ENCODE measurements around the gene ARHGEF28.

Gene ARHGEF28

GRCh38 chr5:73944581-73944980 lies 318.6 kb downstream of the ARHGEF28 start:
- no peak for TF ChIP-seq CTCF (IDR thresholded peaks at IDR 0.05; ENCODE audit: low read depth, low read length, missing control alignments)
- no peak overlapping the region for H3K4me3 ChIP-seq (ENCODE audit: low read depth, low read length)
- no peak for DNase-seq (ENCODE audit: low read depth)

DNA sequence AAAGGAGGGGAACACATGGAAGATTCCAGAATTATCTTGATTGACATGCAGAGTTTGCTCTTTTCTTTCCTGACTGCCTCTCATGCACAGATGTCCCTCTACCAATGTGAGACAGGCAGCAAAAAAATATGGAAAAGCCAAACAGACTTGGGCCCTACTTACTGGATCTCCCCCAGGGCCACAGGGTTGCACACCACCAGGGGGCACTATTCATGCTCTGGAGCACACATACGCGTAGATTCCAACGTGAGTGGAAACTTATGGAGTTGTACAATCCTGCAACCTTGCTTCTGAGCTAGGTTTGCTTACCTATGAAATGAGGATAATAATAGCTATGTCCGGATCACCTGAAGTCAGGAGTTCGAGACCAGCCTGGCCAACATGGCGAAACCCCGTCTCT lies 319.5 kb downstream of the ARHGEF28 start:
- no peak overlapping the region for H3K4me3 ChIP-seq (ENCODE audit: low read depth, low read length)
- DNase-seq (ENCODE audit: low read depth), result no peak
- peak; percentile 42 for TF ChIP-seq CTCF (IDR thresholded peaks at IDR 0.05; ENCODE audit: low read depth, low read length, missing control alignments)

GRCh38 chr5:73946278-73946677 lies 320.3 kb downstream of the ARHGEF28 start:
- DNase-seq (ENCODE audit: low read depth), result no peak
- no peak for TF ChIP-seq CTCF (IDR thresholded peaks at IDR 0.05; ENCODE audit: low read depth, low read length, missing control alignments)
- no peak overlapping the region for H3K4me3 ChIP-seq (ENCODE audit: low read depth, low read length)

GRCh38 chr5:73946919-73947602 lies 321.1 kb downstream of the ARHGEF28 start:
- no peak for TF ChIP-seq CTCF (IDR thresholded peaks at IDR 0.05; ENCODE audit: low read depth, low read length, missing control alignments)
- H3K4me3 ChIP-seq (ENCODE audit: low read depth, low read length), result no peak overlapping the region
- DNase-seq (ENCODE audit: low read depth), result no peak

- no peak for DNase-seq (ENCODE audit: low read depth)
- no peak overlapping the region for H3K4me3 ChIP-seq (ENCODE audit: low read depth, low read length)
- TF ChIP-seq CTCF (IDR thresholded peaks at IDR 0.05; ENCODE audit: low read depth, low read length, missing control alignments), result no peak
These were observed 322.1 kb downstream of the ARHGEF28 start for GRCh38 chr5:73947906-73948640.

DNA sequence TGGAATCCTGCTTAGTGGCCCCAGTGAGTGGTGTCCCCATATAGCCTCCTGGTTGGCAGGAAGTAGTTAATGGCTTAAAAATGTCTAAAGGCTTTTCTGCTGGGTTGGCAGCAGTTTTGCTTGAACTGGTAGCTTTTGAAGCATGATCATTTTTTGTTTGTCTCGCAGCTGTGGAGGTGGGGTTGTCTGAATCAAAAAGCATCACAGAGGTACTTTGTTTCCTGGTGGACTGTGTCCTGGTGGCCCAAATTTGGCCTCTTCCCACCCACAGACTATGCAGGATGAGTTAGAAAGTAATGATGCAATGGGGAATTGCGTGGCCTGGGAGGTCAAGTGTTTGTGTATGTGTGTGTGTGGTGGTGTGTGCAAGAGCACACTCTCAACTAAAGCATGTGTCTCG lies 322.7 kb downstream of the ARHGEF28 start:
- no peak for TF ChIP-seq CTCF (IDR thresholded peaks at IDR 0.05; ENCODE audit: low read depth, low read length, missing control alignments)
- H3K4me3 ChIP-seq (ENCODE audit: low read depth, low read length), result no peak overlapping the region
- DNase-seq (ENCODE audit: low read depth), result no peak

Data from GM12864 (cell line).